ENCODE results near the gene KCNC3.

The KCNC3 gene

DNA sequence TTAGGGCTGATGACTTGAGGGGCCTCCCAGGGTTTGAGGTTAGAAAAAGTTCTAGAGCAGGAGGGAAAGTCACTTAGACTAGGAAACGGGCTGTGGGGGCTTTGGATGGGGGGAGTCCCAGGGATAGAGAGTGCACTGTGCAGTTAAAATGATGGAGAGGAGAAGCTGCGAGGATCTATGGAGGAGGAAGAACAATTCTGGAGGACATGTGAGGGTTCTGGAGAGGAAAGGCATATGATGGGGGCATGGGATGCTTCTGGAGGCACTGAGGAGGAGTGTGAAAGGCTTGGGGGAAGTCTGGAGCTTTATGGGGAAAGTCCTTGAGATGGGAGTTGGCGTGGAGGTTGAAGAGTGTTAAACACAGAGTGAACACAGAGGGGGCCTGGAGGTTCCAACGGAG, 2.2 kb downstream of the KCNC3 start:
- no peak for DNase-seq (ENCODE audit: low spot score)

DNA sequence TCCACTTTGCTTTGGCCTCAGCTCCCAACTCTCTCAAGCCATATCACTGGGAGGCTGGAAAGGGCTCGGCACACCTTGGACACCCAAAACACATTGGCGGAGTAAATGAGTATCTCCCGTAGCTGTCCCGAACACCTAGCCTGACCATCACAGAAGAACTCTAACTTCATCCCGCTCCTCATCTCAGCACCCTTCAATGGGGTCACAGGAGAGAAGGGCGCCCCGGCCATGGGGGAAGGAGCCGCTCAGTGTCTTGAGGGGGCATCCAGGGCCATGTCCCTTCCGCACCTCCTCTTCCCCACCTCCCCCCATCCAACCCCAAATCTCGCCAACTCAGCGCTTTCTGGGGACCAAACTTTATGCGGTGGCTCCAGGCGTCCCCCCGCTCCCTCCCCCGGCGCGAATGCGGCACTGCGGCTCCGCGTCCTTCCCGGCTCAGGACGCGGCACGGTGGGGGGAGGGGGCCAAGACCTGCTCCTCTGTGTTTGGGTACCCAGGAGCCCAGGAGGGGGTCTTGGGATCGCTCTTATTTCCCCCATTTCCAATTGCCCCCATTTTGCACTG, 3.0 kb downstream of the KCNC3 start:
- DNase-seq (ENCODE audit: low spot score): no peak

DNA sequence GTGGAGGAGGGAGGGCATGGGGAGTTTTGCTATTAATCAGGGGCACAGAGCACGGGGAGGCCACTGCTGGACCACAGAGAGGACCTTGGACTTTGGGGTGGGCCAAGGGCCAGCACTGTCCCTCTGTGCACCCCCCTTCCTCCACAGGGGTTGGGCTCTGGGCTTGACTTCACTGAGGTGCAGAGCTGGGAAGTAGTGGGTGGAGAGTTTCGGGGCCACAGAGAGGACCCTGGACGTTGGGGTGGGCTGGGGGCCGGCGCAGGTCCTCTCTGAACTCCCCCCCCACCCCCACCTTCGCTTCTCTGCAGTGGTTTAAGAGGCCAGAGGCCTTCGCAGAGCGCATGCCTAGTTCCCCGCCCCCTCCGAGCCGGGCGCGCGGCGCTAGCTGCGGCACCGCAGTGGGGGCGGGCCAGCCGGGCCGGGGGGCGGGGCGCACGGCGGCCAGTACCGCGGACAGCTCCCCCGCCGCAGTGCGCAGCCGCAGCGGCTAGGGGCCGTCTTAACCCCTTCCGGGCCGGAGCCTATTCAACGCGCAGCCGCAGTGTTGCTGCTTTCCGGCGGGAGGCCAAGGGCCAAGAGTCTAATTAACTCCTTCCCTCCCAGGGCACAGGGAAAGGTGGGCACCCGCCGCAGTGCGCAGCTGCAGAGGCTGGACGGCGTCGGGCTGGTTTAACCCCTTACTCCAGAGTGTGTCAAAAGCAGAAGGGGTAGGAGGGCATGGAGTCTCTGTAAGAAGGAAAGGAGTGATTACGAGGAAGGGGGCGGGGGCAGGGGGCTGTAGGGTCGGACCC, 3.7 kb downstream of the KCNC3 start:
- peak; percentile 68 for DNase-seq (ENCODE audit: low spot score)

DNA sequence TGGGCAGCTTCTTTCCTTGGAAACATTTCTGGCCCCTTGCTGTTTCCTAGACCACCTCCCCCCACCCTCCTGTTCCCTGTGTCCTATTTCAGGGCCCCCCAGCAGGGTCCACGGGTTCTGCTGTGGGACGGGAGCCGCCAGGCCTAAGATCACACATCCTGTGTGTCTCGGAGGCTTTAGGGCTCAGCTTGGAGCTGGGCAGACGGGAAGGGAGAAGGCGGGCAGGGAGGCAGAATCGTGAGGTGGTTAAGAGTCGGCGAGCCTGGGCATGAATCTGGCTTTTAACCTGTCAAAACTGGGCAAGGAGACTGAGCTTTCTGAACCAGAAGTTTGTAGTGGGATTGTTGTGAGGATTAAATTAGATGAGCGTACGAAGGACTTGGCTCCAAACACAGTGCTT, 4.8 kb downstream of the KCNC3 start:
- DNase-seq (ENCODE audit: low spot score): no peak

DNA sequence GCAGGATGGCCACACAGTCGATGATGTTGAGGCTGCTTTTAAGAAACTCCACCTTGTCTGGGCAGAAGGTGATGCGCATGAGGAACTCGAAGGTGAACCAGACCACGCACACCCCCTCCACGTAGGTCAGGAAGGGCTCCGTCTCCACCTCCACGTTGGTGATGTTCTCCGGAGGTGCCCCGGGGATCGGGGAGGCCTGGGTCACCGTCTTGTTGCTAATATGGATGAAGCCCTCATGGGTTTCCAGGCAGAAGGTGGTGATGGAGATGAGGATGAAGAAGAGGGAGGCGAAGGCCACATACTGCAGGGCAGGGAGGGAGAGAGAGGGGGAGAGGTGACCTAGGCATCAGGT, 5.4 kb downstream of the KCNC3 start:
- DNase-seq (ENCODE audit: low spot score): no peak

DNA sequence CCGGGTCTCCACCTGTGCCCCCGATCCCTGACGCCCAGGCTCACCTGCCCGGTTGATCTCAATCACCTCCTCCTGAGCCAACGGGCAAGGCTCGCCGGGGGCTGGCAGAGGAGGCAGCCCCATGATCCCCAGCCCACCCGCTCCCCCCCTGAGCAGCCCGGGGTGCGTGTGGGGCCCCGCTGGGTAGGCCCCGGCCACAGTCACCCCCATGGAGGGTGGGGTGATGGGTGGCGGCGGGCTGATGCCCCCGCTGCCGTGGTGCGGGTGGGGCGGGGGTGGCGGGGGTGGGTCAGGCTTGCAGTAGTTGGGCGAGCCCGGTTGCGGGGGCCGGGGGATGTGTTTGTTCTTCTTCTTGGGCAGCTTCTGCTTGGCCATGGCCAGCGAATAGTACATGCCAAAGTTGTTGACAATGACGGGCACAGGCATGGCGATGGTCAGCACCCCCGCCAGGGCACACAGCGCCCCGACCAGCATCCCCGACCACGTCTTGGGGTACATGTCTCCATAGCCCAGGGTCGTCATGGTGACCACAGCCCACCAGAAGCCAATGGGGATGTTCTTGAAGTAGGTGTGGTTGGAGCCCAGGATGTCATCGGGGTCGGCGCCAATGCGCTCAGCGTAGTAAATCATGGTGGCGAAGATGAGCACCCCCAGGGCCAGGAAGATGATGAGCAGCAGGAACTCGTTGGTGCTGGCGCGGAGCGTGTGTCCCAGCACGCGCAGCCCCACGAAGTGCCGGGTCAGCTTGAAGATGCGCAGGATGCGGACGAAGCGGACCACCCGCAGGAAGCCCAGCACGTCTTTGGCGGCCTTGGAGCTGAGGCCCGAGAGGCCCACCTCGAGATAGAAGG, 6.0 kb downstream of the KCNC3 start:
- DNase-seq (ENCODE audit: low spot score): no peak

DNA sequence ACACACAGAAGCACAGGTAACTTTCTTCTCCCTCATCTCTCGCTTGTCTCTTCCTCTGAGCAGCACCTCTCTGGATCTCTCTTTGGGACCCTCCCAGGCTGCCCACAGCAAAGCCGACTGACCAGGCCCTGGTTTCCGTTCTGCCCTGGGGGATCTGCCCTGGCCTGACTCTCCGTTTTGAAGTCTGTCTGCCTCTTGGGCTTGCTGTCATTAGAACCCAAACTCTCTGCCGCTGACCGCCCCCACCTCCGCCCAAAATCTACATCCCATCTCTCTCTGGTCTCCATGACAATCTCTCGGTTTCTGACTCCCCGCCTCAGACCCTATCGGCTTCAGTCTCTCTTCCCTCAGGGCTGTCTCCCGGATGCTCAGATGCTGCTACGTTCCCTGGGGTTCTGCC, 6.9 kb downstream of the KCNC3 start:
- no peak for DNase-seq (ENCODE audit: low spot score)

DNA sequence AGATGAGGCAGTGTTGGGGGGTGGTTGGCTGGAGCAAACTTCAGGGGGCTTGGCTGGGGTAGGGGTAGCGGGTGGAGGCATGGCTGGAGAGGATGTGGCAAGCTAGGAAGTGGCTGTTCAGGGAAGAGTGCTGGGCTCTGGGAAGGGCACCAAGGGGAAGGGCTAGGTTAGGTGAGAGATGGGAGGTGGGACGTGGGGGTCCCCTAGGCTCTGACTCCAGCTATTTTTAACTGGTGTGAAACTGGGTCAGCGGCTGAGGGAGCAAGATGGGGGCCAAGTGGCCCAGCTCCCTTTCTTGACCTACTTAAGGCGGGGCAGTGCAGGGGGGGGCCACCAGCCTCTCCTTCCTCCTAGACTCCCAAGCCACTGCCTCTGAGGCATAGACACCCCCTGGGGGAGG, 7.3 kb downstream of the KCNC3 start:
- DNase-seq (ENCODE audit: low spot score): no peak

DNA sequence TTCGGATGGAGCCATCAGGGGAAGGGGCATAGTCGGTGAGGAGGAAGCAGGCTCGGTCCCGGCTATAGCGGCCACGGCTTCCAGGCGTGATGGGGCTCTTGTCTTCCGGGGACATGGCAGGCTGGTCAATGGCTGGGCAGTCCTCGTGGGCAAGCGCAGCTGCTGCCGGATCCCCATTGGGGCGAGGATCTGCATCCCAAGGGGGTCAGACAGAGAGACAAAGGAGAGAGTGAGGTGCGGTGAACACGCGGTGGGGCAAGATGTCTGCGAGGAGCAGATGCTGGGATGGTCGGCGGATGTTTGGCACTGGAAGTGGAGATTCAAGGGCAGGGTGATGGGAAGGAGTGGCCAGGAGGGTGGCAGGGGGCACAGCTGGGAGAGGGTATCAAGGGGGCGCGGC, 8.6 kb downstream of the KCNC3 start:
- DNase-seq (ENCODE audit: low spot score): no peak

DNA sequence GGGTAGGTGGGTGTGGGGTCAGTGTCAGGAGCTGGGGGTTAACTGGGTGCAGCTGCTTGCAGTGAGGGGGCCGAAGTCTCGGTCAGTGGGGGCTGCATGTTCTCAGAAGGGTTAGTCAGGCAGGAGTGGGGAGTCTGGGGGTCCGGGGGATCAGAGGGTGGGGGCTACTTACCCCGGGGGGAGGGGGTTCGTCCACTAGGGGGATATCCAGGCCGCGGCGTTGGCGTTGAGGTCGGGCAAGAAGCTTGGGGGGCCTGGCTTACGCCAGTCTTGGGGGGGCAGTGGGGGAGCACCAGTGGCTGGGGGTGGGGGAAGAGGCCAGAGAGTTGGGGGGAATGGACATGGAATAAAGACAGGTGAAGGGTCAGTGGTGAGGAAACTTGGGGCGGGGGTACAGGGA, 9.1 kb downstream of the KCNC3 start:
- no peak for DNase-seq (ENCODE audit: low spot score)

DNA sequence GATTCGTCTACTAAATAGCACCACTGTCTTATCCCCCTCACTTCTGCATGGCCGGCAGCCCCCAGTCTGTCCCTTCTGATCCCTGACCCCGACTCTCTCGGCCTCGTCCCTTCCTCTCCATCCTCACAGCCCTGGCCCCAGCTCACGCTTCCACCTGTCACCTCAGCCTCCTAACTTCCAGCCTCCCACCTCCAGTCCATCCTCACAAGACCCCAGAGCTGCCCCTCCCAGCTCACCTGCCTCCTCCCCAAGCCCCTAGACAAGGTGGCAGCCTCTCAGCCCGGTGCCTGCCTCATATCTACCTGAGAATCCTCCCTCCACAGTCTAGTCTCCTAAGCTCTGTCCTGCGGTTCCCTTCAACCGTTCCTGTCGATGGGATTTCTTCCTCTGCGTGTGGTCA, 10.0 kb downstream of the KCNC3 start:
- DNase-seq (ENCODE audit: low spot score): no peak

DNA sequence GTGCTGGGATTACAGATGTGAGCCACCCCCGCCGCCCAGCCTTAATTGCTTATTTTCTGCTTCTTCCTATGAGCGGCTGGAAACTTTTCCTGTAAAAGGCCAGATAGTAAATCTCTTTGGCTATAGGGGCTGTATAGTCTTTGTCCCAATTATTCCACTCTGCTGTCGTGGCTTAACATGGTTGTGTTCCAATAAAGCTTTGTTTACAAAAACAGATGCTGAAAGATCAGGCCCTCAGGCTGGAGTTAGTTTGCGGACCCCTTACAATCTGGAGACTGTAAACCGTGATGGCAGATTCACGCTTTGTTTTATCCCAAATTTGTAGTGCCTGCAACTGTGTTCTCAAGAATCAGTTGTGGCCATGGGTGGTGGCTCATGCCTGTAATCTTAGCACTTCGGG, 10.7 kb downstream of the KCNC3 start:
- no peak for DNase-seq (ENCODE audit: low spot score)

DNA sequence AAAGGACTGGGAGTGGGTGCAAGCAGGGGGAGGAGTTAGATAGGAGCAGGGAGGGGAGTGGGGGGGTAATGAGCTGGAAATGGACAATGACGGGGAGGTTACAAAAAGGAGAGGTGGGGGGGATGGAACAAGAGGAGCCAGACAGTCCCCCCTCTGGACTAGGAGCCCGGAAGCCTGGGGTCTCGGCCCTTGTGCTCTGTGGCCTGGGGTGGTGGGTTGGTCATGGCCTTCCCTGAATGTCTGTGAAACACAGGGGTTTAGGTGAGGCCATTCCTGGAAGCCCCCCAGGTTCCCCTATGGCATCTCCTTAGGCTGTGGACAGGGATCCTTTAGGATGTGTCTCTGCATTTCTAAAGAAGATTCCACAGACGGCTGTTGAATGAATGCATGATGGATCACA, 12.1 kb downstream of the KCNC3 start:
- DNase-seq (ENCODE audit: low spot score): no peak

DNA sequence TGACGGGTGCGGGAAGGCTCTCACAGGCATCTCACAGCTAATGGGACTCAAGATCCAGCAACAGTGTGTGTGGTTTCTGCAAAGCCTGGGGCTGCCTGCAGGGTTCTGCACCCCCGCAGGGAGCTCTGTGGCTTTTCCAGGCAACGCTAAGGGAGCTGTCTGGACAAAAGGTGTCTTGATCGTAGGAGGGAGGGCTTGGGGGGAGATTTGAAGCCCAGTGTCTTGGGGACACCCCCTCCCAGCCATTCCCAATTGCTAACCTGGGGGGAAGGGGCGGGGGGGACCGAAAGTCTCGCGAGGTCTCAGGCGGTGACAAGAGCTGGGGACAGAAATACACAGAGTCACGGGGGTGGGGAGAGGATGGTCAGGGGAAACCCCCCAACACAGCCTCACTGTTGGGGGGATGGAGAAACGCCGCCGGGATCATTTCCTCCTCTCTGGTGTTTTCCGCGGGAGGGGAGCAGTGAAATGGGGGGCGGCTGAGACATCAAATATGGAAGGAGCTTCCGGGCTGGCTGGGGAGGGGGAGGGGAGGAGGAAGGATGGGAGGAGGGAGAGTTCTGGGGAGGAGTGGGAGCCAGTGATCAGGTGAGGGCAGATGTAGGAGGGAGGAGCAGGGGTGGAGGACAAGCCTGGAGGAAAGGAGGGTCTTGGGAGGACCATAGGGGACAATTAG, 13.3 kb downstream of the KCNC3 start:
- DNase-seq (ENCODE audit: low spot score): peak; percentile 12

DNA sequence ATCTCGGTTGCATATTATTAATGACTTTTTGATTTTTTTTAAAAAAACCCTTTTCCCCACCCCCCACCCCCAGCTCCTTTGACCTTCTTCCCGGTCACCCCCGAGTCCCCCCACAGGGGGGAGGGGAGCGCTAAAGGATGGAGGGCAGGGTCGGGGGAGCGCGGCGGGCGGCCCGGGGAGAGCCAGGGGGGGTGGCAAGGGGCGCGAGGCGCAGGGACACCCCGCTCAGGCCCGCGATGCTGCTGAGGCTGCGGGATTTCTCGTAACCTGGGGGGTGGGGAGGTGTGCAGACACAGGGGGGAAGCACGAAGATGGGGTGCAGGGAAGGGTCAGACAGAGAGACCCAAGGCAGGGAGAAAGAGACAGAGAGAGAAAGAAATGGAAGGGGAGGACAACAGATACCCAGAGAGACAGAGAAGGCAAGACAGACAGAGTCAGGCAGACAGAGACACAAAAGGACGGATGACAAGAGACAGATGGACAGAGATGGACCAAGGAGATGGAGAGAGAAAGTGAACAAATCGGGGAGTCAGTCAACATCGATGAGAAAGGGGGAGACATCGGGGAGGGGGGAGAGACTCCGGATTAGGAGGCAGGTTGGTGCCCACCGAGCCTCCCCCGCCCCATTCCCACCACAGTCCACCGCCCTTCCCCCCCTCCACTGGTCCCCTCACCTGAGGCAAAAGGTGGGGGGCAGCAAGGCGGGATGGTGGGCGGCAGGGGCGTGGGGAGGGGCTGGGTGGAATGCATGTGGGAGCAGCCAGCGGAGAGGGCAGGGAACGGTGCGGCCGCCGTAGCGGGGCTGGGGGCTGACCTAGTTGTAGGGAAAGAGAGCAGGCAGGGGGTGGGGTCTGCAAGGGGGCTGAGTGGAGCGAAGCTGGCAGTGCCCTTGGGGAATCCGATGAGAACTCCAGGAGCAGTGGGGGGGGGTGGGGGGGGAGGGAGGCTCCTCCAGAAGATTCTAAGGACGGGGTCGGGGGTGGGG, 14.2 kb downstream of the KCNC3 start:
- no peak for DNase-seq (ENCODE audit: low spot score)

DNA sequence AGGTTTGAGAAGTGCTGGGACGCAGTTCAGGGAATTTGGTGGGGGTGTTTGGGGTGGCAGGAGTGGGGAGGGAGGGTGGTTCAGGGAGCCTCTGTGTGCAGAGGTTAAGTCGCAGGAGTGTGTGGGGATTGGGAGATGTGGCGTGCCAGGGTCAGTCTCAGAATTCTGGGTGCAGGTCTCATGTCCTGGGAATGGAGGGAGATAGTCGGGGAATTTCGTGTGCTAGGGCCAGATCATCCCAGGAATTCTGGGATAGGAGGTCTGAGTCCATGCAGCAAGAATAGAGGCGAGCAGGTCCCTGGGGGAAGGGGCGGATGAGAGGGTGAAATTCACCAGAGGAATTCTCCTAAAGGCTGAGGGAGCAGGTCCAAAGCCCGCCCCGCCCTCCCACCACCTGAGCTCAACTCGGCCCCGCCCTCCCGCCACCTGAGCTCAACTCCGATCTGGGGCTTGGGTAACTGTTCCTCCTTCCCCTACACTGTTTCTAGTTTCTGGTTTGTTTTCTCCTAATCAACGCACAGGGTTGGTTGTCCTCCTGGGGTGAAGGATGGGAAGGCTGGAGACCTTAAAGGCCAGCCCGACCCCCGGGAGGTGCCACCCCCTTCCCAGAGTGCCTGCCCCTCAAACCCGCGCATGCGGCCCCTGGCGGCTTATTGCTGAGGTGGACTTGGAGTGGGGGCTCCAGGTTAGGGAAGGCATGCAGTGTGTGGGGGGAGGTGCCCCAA, 15.2 kb downstream of the KCNC3 start:
- no peak for DNase-seq (ENCODE audit: low spot score)

DNA sequence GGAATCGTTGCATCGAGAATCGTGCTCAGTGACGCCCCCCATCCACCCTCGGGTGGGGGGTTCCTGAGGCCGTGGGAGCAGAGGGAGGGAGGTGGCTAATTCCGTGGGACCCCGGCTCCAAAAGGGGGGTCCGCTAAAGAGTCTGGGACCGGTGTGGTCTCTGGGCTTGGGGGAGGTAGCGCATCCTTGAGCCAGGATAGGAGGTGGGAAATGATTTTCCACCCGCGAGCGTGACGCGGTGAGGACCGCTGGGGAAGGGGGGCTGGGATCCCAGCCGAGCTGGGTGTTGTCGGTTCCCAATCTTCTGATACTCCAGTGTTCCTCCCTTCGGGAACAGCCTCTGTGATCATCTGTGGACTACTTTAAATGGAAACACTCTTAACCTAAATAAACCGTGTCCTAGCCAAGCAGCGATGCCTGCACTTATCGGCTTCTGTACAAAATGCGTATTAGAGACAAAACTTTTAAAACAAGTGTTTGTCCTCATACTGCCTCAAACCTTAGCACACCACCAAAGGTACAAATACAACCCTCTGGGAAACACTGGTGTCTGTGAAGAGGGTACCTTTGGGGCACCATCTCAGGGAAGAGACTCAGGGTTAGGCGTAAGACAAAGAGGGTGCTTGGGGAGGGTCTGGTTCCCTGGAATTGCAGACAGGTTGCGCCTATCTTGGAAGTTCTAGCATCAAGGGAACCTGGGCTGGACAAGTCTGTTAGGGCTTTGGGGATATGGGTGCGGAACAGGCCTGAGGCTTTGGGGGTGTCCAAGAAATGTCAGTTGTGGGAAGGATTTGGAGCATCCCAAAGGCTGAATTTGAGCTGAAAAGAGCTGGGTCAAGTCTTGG, 16.0 kb downstream of the KCNC3 start:
- no peak for DNase-seq (ENCODE audit: low spot score)

DNA sequence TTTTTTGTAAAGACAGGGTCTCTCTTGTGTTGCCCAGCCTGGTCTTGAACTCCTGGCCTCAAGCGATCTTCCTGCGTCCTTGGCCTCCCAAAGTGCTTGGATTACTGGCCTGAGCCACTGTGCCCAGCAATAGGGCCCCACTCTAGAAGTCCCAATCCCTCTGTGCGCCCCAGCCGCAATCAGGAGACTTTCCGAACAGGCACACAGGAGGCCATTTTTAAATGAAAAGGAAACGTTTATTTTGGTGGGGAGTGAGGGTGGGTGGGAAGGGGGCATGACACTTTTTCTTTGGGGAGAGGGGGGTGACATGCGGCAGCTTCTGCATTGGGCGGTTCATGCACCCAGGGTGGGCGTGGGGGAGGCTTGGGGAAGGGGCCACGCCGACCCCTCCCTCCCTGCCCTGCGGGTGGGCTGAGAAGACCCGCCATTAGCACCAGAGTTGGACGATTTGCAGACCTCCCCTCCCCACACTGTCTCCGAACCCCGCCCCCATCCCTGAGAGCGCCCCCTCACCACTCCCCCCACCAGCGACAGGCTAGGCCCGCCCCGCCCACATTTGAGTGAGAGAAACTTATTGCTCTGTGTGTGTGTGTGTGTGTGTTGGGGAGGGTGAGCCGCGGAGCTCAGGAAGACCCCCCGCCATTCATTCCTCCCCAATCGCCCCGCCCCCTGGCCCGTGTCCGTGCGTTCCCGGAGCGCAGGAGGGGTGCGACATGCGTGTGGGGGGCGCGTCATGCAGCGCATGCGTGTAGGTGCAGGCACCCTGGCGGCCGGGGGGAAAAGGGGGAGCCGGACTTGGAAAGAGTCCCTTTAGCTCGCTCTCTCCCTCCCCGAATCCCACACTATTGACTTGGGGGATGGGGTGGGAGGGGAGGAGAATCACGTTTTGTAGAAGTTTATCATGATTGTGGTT, 17.2 kb downstream of the KCNC3 start:
- DNase-seq (ENCODE audit: low spot score): peak; percentile 27

Data from kidney tubule cell (primary cell).